Calu3 (cell line): ENCODE measurements around the gene COL4A6. TPM values are rescaled to one million over a fixed set of nuclear protein-coding genes. Genes with fewer than 3 reads are reported as not detected.

ENCODE experiments used
- BruUV-seq: library from RNA; stranded (reverse); fragments of 400-500 nt; replicated peaks from 2 replicates; lab custom pipeline; 2021; lab: Mats Ljungman, UMichigan
- CTCF ChIA-PET: fragments of 300-600 bp; sonication (Branson Sonifier 250); formaldehyde crosslinking; loops from one replicate; lab custom pipeline; 2022; ENCODE audit warnings: antibody characterized with exemption; lab: Charles Lee
- DNase-seq: peaks from one replicate; pipeline ENCODE4 v3.0.0; 2022
- H3K27ac Mint-ChIP-seq: one replicate; pipeline ENCODE4 v1.8.0; 2022; ENCODE audit warnings: mixed read lengths; ENCODE audit not compliant: unreplicated experiment
- H3K27me3 Mint-ChIP-seq: one replicate; pipeline ENCODE4 v1.8.0; 2022; ENCODE audit warnings: mixed read lengths; ENCODE audit not compliant: unreplicated experiment
- H3K36me3 Mint-ChIP-seq: one replicate; pipeline ENCODE4 v1.8.0; 2022; ENCODE audit warnings: mild to moderate bottlenecking, moderate library complexity, mixed read lengths; ENCODE audit not compliant: insufficient read depth, unreplicated experiment
- H3K4me1 Mint-ChIP-seq: one replicate; pipeline ENCODE4 v1.8.0; 2022; ENCODE audit warnings: mild to moderate bottlenecking, low read depth, mixed read lengths; ENCODE audit not compliant: unreplicated experiment
- H3K4me3 Mint-ChIP-seq: one replicate; pipeline ENCODE4 v1.8.0; 2022; ENCODE audit warnings: mild to moderate bottlenecking, low read depth, moderate library complexity, mixed read lengths; ENCODE audit not compliant: unreplicated experiment
- H3K9me3 Mint-ChIP-seq: one replicate; pipeline ENCODE4 v1.8.0; 2022; ENCODE audit warnings: low read depth, mixed read lengths; ENCODE audit not compliant: unreplicated experiment
- intact Hi-C: fragments of 100-400 bp; cut with micrococcal nuclease; formaldehyde crosslinking; loops from one replicate; pipeline ENCODE4 v1.10.0; 2022; ENCODE audit not compliant: unreplicated experiment
- total RNA-seq: library from RNA; stranded (reverse); gene quantifications from 2 replicates; pipeline ENCODE4 v1.2.3, GENCODE V29; 2022
- TF ChIP-seq, protein P1 (sequence below): fragments of 200-600 bp; IDR thresholded peaks from one replicate; pipeline ENCODE4 v1.8.0; 2022; ENCODE audit warnings: antibody characterized with exemption; ENCODE audit not compliant: unreplicated experiment

The COL4A6 gene
- total RNA-seq, 1 experiment from 2014 or later: 0.31 TPM

- CTCF ChIA-PET: no interaction called here
- TF ChIP-seq, protein P1, sequence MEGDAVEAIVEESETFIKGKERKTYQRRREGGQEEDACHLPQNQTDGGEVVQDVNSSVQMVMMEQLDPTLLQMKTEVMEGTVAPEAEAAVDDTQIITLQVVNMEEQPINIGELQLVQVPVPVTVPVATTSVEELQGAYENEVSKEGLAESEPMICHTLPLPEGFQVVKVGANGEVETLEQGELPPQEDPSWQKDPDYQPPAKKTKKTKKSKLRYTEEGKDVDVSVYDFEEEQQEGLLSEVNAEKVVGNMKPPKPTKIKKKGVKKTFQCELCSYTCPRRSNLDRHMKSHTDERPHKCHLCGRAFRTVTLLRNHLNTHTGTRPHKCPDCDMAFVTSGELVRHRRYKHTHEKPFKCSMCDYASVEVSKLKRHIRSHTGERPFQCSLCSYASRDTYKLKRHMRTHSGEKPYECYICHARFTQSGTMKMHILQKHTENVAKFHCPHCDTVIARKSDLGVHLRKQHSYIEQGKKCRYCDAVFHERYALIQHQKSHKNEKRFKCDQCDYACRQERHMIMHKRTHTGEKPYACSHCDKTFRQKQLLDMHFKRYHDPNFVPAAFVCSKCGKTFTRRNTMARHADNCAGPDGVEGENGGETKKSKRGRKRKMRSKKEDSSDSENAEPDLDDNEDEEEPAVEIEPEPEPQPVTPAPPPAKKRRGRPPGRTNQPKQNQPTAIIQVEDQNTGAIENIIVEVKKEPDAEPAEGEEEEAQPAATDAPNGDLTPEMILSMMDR: no peak
- Mint-ChIP-seq H3K27me3 (no peaks in the 10 kb centered on the region), H3K4me3 (no peak overlapping the region), H3K4me1 (no peaks in the 10 kb centered on the region), H3K9me3 (peaks cover 2% of the 10 kb centered on the region), H3K27ac (no peak overlapping the region), H3K36me3 (no peaks in the 10 kb centered on the region)
- no TSS peak for BruUV-seq
- DNase-seq: no peak
- intact Hi-C loops: no loop called here
Observed at GRCh38 chrX:108134724-108135123, 303.5 kb downstream of the COL4A6 start.

DNA sequence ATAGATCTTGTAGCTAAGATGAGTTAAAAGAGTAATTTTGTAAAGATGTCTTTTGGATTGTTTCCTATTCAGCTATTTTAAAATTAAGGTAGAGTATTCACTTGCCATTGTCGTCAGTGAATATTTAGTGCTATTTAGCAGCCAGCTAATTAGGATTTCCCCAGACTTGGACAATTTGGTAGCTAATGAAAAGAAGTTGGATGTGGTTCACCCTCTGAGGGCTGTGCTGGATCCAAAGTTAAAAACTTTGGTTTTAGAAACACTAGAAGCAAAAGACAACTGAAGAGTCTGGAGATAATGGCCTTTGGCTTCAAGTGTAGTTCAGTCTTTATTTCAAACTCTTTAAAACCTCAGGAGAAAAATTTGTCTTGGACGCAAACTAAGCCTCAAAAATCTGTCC, 305.3 kb downstream of the COL4A6 start:
- no peaks in the 10 kb centered on the region for H3K9me3 Mint-ChIP-seq

GRCh38 chrX:108132034-108132433, 306.2 kb downstream of the COL4A6 start:
- intact Hi-C loops: no loop called here
- H3K27me3 Mint-ChIP-seq: no peaks in the 10 kb centered on the region
- H3K4me3 Mint-ChIP-seq: no peak overlapping the region
- DNase-seq: no peak
- no peak overlapping the region for H3K27ac Mint-ChIP-seq
- CTCF ChIA-PET: interaction anchor here (0.5 kb wide), 1 partner anchor 44 kb away, joined by 6 read pairs; no protein-coding TSS in a partner anchor
- H3K9me3 Mint-ChIP-seq: no peaks in the 10 kb centered on the region
- no peaks in the 10 kb centered on the region for H3K4me1 Mint-ChIP-seq
- no TSS peak for BruUV-seq
- TF ChIP-seq, protein P1: no peak
- H3K36me3 Mint-ChIP-seq: no peaks in the 10 kb centered on the region

More for the DNA sequence above, 305.3 kb downstream of the COL4A6 start:
- CTCF ChIA-PET: no interaction called here
- DNase-seq: no peak
- intact Hi-C loops: no loop called here
- Mint-ChIP-seq H3K27ac (no peak overlapping the region), H3K27me3 (no peaks in the 10 kb centered on the region), H3K4me3 (no peak overlapping the region), H3K36me3 (no peaks in the 10 kb centered on the region), H3K4me1 (no peaks in the 10 kb centered on the region)
- TF ChIP-seq, protein P1: no peak
- no TSS peak for BruUV-seq

DNA sequence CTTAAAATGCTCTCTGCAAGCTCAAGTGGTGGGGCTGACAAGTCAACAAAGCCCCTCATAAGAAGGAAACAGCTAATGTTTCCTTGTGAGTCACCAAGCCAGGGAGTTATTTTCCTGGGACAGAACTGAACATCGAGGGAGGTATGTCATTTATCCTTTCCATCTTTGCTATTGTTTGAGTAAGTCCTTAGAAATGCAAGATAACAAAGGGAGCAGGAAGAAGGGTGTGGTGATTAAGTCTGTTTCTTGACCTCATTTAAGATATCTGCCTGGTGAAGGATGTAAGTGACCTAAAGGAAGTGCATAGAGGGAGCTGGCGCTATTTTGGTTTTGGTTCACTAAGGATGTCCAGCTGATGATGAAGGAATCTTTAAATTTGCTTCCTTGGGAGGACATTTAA, 306.8 kb downstream of the COL4A6 start:
- Mint-ChIP-seq H3K9me3 (no peaks in the 10 kb centered on the region), H3K36me3 (no peaks in the 10 kb centered on the region), H3K4me1 (no peaks in the 10 kb centered on the region), H3K4me3 (no peak overlapping the region), H3K27ac (no peak overlapping the region), H3K27me3 (no peaks in the 10 kb centered on the region)
- intact Hi-C loops: no loop called here
- no TSS peak for BruUV-seq
- no peak for DNase-seq
- TF ChIP-seq, protein P1: no peak
- CTCF ChIA-PET: interaction anchor here (0.5 kb wide), 1 partner anchor 45 kb away, joined by 6 read pairs; no protein-coding TSS in a partner anchor
